B cell (primary cell): ENCODE data around the gene HPDL. TPM values are rescaled to one million over a fixed set of nuclear protein-coding genes. Genes with fewer than 3 reads are reported as not detected.

Source experiments
- ATAC-seq: fragments of 200-7000 bp; cut with Tn5 transposase; one replicate; pipeline ENCODE4 v1.10.0; 2021; ENCODE audit warnings: low read depth, mild to moderate bottlenecking, moderate number of reproducible peaks, moderate library complexity
- CTCF ChIA-PET: fragments of 350-600 bp; sonication (Branson Sonifier 250); formaldehyde crosslinking; loops from one replicate; lab custom pipeline; 2021; ENCODE audit warnings: antibody characterized with exemption, inconsistent platforms; lab: Charles Lee
- POLR2A ChIA-PET: fragments of 350-600 bp; sonication (Branson Sonifier 250); formaldehyde crosslinking; loops from one replicate; lab custom pipeline; 2021; ENCODE audit warnings: antibody characterized with exemption; lab: Charles Lee
- DNase-seq: peaks from one replicate; pipeline ENCODE4 v3.0.0; 2013
- H2AFZ ChIP-seq: 2 replicates; pipeline ENCODE4 v1.6.1; 2012; ENCODE audit warnings: mild to moderate bottlenecking, low read depth, low read length; ENCODE audit not compliant: insufficient read depth, poor library complexity, severe bottlenecking
- H3K27ac ChIP-seq, 2 donors: 1 replicate in 1 of 2; 2 replicates in 1 of 2; pipeline ENCODE4 v1.5.1; 2012 to 2013; ENCODE audit warnings: low read length in 2 of 2, mild to moderate bottlenecking in 2 of 2, moderate library complexity in 1 of 2
- H3K27me3 ChIP-seq, 4 experiments: fragments of 200-600 bp in 1 of 4; sonication (generic) in 1 of 4; replicated peaks in 1 of 4; 1 replicate in 2 of 4; 2 replicates in 2 of 4; pipeline versions ENCODE4 v1.6.1 to v1.7.0; 2013 to 2016; ENCODE audit warnings: low read length in 3 of 4, mild to moderate bottlenecking in 2 of 4, mixed read lengths in 1 of 4, moderate library complexity in 1 of 4; ENCODE audit not compliant: insufficient read depth in 4 of 4, control insufficient read depth in 3 of 4; ENCODE audit errors: control extremely low read depth in 1 of 4
- H3K36me3 ChIP-seq, 2 experiments: replicated peaks in 1 of 2; 1 replicate in 1 of 2; 2 replicates in 1 of 2; pipeline versions ENCODE4 v1.6.1 to v1.7.1; 2013; ENCODE audit warnings: low read length in 1 of 2; ENCODE audit not compliant: insufficient read depth in 2 of 2, control insufficient read depth in 1 of 2; ENCODE audit errors: control extremely low read depth in 1 of 2, extremely low read depth in 1 of 2
- H3K4me1 ChIP-seq, 2 donors: fragments of 200-600 bp in 1 of 2; sonication (generic) in 1 of 2; 1 replicate in 1 of 2; 2 replicates in 1 of 2; pipeline versions ENCODE4 v1.5.1 to v1.6.1; 2013 to 2017; ENCODE audit warnings: low read length in 2 of 2; ENCODE audit not compliant: control insufficient read depth in 2 of 2, insufficient read depth in 2 of 2
- H3K4me2 ChIP-seq: replicated peaks from 2 replicates; pipeline ENCODE3; 2012; ENCODE audit warnings: mild to moderate bottlenecking, low read depth, low read length; ENCODE audit not compliant: poor library complexity, severe bottlenecking
- H3K4me3 ChIP-seq, 5 experiments: fragments of 200-600 bp in 1 of 5; sonication (generic) in 1 of 5; 1 replicate in 3 of 5; 2 replicates in 2 of 5; pipeline versions ENCODE4 v1.5.1 to v1.7.0; 2011 to 2016; ENCODE audit warnings: low read length in 4 of 5, mild to moderate bottlenecking in 4 of 5, low read depth in 2 of 5, control low read depth in 1 of 5, moderate library complexity in 1 of 5; ENCODE audit not compliant: insufficient read depth in 1 of 5; ENCODE audit errors: control extremely low read depth in 1 of 5, extremely low read depth in 1 of 5
- H3K79me2 ChIP-seq: fragments of 200-600 bp; sonication (generic); one replicate; pipeline ENCODE4 v1.6.0; 2016; ENCODE audit warnings: low read length; ENCODE audit not compliant: control insufficient read depth, insufficient read depth
- H3K9ac ChIP-seq: fragments of 200-600 bp; sonication (generic); 2 replicates; pipeline ENCODE4 v1.6.1; 2017; ENCODE audit warnings: mild to moderate bottlenecking, low read length, moderate library complexity
- H3K9me3 ChIP-seq, 3 donors: one replicate each; pipeline versions ENCODE4 v1.6.1 to v1.7.1; 2013; ENCODE audit warnings: low read length in 2 of 3; ENCODE audit not compliant: control insufficient read depth in 2 of 3, insufficient read depth in 1 of 3; ENCODE audit errors: control extremely low read depth in 1 of 3
- H4K20me1 ChIP-seq: 2 replicates; pipeline ENCODE4 v1.6.0; 2012; ENCODE audit warnings: mild to moderate bottlenecking, low read length; ENCODE audit not compliant: insufficient read depth, control insufficient read depth, poor library complexity, severe bottlenecking
- H3K27ac Mint-ChIP-seq: one replicate; pipeline ENCODE4 v1.8.0; 2021; ENCODE audit warnings: mixed read lengths
- H3K27me3 Mint-ChIP-seq: one replicate; pipeline ENCODE4 v1.8.0; 2021; ENCODE audit warnings: mixed read lengths
- H3K4me1 Mint-ChIP-seq: one replicate; pipeline ENCODE4 v1.8.0; 2021; ENCODE audit warnings: mixed read lengths
- H3K4me3 Mint-ChIP-seq: one replicate; pipeline ENCODE4 v1.8.0; 2021; ENCODE audit warnings: mixed read lengths
- H3K9me3 Mint-ChIP-seq: one replicate; pipeline ENCODE4 v1.8.0; 2022; ENCODE audit warnings: mixed read lengths; ENCODE audit not compliant: insufficient read depth
- EZH2 ChIP-seq: IDR thresholded peaks from 2 replicates; pipeline ENCODE4 v1.6.1; 2012; ENCODE audit warnings: borderline replicate concordance, low read depth, mild to moderate bottlenecking, moderate library complexity, low read length; ENCODE audit not compliant: insufficient read depth, poor library complexity, severe bottlenecking
- WGBS: methylation state at CpG from one replicate; pipeline ENCODE4 v1.1.5; 2013; ENCODE audit warnings: missing lambda C conversion rate; ENCODE audit not compliant: insufficient coverage; 5-methylcytosine and 5-hydroxymethylcytosine counted together
- intact Hi-C: fragments of 100-400 bp; cut with micrococcal nuclease; formaldehyde crosslinking; loops from one replicate; pipeline ENCODE4 v1.10.0; 2022
- polyA plus RNA-seq: library from polyadenylated mRNA; depleted of rRNA; stranded (reverse); fragments of >200 nt; gene quantifications from 2 replicates; pipeline ENCODE4 v1.2.3, GENCODE V29; 2012
- total RNA-seq, 2 donors: library from RNA; stranded (reverse); fragments of 120-200 nt in 1 of 2; gene quantifications; 1 replicate in 1 of 2; 2 replicates in 1 of 2; pipeline versions ENCODE4 v1.2.3 to v1.2.4, GENCODE V29; 2013 to 2022
- TF ChIP-seq, protein P1 (sequence below): fragments of 200-600 bp; IDR thresholded peaks from one replicate; pipeline ENCODE4 v1.8.0; 2022; ENCODE audit warnings: antibody characterized with exemption, mild to moderate bottlenecking

HPDL gene
- total and polyA plus RNA-seq, 2 donors (not counting 1 experiment from before 2014, with no cell fraction given), result 0.67 to 0.79 TPM

- no peak overlapping the region for H3K9ac ChIP-seq
- peak overlapping the region; percentile 17 for H3K4me3 Mint-ChIP-seq
Measured at GRCh38 chr1:45328680-45329079, 2.0 kb downstream of the HPDL start.

GRCh38 chr1:45329445-45329844, 2.8 kb downstream of the HPDL start:
- Histone ChIP-seq H3K79me2 (no peaks in the 10 kb centered on the region), H4K20me1 (no peaks in the 10 kb centered on the region), H3K4me1 (peaks cover 8 to 20% of the 10 kb centered on the region in 2 donors), H2AFZ (no peak overlapping the region), H3K4me3 (no peak overlapping the region), H3K9ac (no peak overlapping the region), H3K9me3 (no peaks in the 10 kb centered on the region), H3K4me2 (no peak overlapping the region), H3K36me3 (peaks cover 0 to 37% of the 10 kb centered on the region in 2 experiments), H3K27ac (no peak overlapping the region), H3K27me3 (peaks cover 0 to 5% (median 2%) of the 10 kb centered on the region in 4 experiments)
- Mint-ChIP-seq H3K4me1 (peaks cover 16% of the 10 kb centered on the region), H3K9me3 (no peaks in the 10 kb centered on the region), H3K4me3 (no peak overlapping the region), H3K27ac (no peak overlapping the region), H3K27me3 (no peaks in the 10 kb centered on the region)
- CTCF ChIA-PET, result no interaction called here
- DNase-seq (no peak), ATAC-seq (no peak)
- WGBS, result 85% methylated on average over 4 of the region's 4 CpGs
- POLR2A ChIA-PET, result interaction anchor here (0.6 to 1.4 kb wide), 2 partner anchors 11 to 26 kb away, joined by 3 to 4 read pairs; partner anchors contain the start of genes MUTYH and TOE1
- TF ChIP-seq EZH2, result no peak
- TF ChIP-seq, protein P1, sequence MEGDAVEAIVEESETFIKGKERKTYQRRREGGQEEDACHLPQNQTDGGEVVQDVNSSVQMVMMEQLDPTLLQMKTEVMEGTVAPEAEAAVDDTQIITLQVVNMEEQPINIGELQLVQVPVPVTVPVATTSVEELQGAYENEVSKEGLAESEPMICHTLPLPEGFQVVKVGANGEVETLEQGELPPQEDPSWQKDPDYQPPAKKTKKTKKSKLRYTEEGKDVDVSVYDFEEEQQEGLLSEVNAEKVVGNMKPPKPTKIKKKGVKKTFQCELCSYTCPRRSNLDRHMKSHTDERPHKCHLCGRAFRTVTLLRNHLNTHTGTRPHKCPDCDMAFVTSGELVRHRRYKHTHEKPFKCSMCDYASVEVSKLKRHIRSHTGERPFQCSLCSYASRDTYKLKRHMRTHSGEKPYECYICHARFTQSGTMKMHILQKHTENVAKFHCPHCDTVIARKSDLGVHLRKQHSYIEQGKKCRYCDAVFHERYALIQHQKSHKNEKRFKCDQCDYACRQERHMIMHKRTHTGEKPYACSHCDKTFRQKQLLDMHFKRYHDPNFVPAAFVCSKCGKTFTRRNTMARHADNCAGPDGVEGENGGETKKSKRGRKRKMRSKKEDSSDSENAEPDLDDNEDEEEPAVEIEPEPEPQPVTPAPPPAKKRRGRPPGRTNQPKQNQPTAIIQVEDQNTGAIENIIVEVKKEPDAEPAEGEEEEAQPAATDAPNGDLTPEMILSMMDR, result no peak
- intact Hi-C loops, result loop anchor here (5.0 kb wide), 1 partner anchor 473 kb away; the partner anchor contains the start of gene MAST2

More at GRCh38 chr1:45328680-45329079, 2.0 kb downstream of the HPDL start:
- Histone ChIP-seq H2AFZ (no peak overlapping the region), H3K27me3 (peaks cover 0 to 5% (median 2%) of the 10 kb centered on the region in 4 experiments), H4K20me1 (no peaks in the 10 kb centered on the region), H3K4me2 (no peak overlapping the region), H3K4me3 (no peak overlapping the region), H3K27ac (no peak overlapping the region), H3K4me1 (peaks cover 8 to 20% of the 10 kb centered on the region in 2 donors), H3K36me3 (peaks cover 0 to 32% of the 10 kb centered on the region in 2 experiments), H3K79me2 (no peaks in the 10 kb centered on the region), H3K9me3 (no peaks in the 10 kb centered on the region)
- CTCF ChIA-PET, result interaction anchor here (2.0 kb wide), 1 partner anchor 25 kb away, joined by 7 read pairs; no protein-coding TSS in a partner anchor
- TF ChIP-seq, protein P1, result no peak
- TF ChIP-seq EZH2, result no peak
- no peaks in the 10 kb centered on the region for H3K9me3 Mint-ChIP-seq
- DNase-seq (no peak), ATAC-seq (no peak)
- no peak overlapping the region for H3K27ac Mint-ChIP-seq
- POLR2A ChIA-PET, result interaction anchor here (0.6 to 1.4 kb wide), 3 partner anchors 12 to 25 kb away, joined by 3 to 4 read pairs (median 3); partner anchors contain the start of genes MUTYH and TOE1
- WGBS, result 100% methylated on average over 1 of the region's 5 CpGs
- intact Hi-C loops, result loop anchor here (5.0 kb wide), 1 partner anchor 474 kb away; the partner anchor contains the start of gene MAST2
- peaks cover 13% of the 10 kb centered on the region for H3K4me1 Mint-ChIP-seq
- H3K27me3 Mint-ChIP-seq, result no peaks in the 10 kb centered on the region
